GM12891 (cell line): ENCODE data around the gene LHX8. TPM values are rescaled to one million over a fixed set of nuclear protein-coding genes. Genes with fewer than 3 reads are reported as not detected.
"Not testable (repeated sequence)": the region's sequence is repeated elsewhere in the genome, so short reads cannot be mapped to it uniquely, and the experiment has no call there.

Source experiments
- DNase-seq: peaks from one replicate; pipeline ENCODE4 v3.0.0; 2011; ENCODE audit warnings: low spot score; ENCODE audit not compliant: insufficient read length
- FAIRE-seq: peaks from 2 replicates; lab custom pipeline; 2011; peaks lifted over from hg19 to GRCh38; lab: Jason Lieb, UNC
- PAX5 ChIP-seq: IDR thresholded peaks from 2 replicates; pipeline ENCODE4 v1.6.1; 2011; ENCODE audit warnings: low read length, moderate library complexity, mild to moderate bottlenecking; ENCODE audit not compliant: insufficient read depth, severe bottlenecking
- POLR2A ChIP-seq: IDR thresholded peaks from 2 replicates; pipeline ENCODE4 v1.6.1; 2011; ENCODE audit warnings: low read depth, low read length, control low read depth
- POLR2AphosphoS5 ChIP-seq: IDR thresholded peaks from 2 replicates; pipeline ENCODE4 v1.6.1; 2011; ENCODE audit warnings: low read depth, low read length, control low read depth
- POU2F2 ChIP-seq: IDR thresholded peaks from 2 replicates; pipeline ENCODE4 v1.6.1; 2011; ENCODE audit warnings: low read depth, mild to moderate bottlenecking, control low read depth, low read length, moderate library complexity
- SPI1 ChIP-seq: IDR thresholded peaks from 2 replicates; pipeline ENCODE4 v1.6.1; 2011; ENCODE audit warnings: low read depth, low read length, control low read depth
- TAF1 ChIP-seq: IDR thresholded peaks from 2 replicates; pipeline ENCODE4 v1.6.1; 2011; ENCODE audit warnings: low read depth, low read length, control low read depth
- polyA plus RNA-seq: library from polyadenylated mRNA; unstranded; fragments of >200 nt; gene quantifications from one replicate; pipeline ENCODE4 v1.2.1, GENCODE V29; 2012; ENCODE audit warnings: low read depth, missing spikeins, inconsistent platforms; ENCODE audit not compliant: missing spikeins

The LHX8 gene
- polyA plus RNA-seq: not detected

DNA sequence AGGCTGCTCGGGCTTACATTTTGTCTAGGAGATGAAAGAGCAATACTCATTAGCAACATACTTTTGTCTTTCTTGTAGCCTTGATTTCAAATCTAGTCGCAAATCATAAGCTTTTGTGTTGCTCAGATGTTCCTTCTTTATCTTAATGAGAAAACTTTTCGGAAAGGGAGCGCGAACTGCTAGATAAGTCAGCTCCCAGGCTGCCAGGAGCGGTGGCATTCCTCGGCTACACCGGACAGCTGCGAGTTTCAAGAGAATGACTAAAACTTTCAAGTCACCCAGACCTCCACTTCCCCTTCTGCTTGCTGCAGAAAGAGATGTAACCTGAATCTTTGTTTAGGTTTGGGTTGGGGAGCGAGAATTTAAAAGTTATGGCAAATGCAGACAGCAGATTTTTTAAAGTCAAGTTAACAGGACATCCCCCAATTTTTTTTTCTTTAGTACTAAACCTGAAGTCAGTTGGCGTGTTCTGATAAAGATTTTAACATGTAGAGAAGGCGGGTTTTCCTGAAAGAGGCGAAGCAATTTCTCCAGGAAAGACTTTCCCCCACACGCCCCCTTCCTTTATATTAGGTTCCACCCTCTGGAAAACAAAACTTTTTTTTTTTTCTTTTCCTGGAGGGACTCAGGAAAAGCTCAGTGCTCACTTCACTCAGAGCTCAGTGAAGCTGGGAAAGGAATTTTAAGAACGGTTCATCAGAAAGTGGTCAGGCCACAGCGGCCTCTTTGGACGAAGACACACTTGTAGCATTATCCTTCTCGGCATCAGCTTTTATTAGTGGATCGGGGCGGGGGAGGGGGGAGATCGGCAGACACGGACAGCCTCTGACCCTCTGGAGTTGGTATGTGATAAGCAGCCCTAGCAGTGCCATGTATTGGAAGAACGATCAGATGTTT is at the start of gene LHX8:
Gene LHX8, plus strand, starts transcription at position 639 of the 897 bp plus-strand sequence. CDS start 2,227 bp downstream, outside the sequence.
- TF ChIP-seq POU2F2: no peak
- no peak for FAIRE-seq
- no peak for DNase-seq

DNA sequence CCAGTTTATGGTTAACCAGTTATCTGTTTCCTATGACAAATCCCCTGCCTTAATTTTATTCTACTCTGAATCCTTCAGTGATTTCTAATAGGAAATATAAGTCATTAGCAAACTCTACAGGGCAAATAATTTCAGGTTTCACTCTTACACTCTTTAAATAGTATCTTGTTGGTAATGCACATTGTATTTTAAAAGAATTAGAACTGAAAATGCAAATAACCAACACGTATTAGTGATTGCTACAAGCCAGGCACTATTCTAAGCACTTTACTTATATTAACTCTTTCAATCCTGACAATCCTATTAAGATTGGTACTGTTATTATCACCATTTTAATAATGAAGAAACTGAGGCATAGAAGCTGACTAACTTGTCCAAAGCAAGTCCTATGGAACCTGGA is 48.3 kb upstream of the LHX8 start:
- no peak for FAIRE-seq
- no peak for DNase-seq
- TF ChIP-seq POLR2A: no peak
- no peak for TF ChIP-seq POLR2AphosphoS5
- no peak for TF ChIP-seq POU2F2
- no peak for TF ChIP-seq TAF1
- TF ChIP-seq SPI1: no peak
- no peak for TF ChIP-seq PAX5

DNA sequence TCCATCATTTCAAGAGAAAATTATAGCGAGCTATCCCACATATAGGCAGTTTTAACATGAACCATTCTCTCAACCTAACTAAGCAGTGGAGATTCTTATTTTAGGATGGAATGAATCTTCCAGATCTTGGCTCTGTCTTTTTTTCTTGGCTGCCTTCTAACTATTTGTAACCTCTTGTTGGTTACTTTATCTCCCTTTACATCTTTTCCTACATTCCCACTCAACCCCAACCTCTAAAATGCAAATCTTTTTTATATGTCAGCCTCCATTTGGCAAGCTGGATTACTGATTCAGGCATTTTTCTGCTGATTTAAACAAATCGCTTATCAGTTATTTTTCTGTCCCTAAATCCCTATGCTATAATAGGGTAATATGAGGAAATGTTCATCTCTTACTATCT is 46.9 kb upstream of the LHX8 start:
- DNase-seq (no peak), FAIRE-seq (no peak)
- TF ChIP-seq POLR2A (no peak), PAX5 (no peak), POLR2AphosphoS5 (no peak), TAF1 (no peak), SPI1 (no peak), POU2F2 (no peak)

DNA sequence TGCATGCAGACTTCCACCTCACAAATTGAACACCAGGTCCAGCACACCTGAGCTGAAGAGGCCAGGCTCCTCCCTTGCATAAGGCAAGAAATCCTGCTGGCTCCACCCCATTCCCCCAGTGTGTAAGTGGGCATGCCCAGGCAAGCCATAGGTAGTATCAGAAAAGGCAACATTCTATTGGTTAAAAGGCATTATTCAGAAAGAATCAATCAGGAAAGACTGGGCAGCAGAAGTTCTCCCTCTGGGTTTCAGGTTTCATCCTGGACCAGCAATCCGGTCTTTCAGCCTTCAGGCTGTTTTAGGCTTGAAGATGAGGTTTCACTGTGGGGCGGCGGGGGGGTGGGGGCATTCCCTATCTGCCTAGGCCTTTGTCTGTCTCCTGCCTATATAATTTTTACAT is 42.0 kb upstream of the LHX8 start:
- FAIRE-seq (no peak), DNase-seq (no peak)
- no peak for TF ChIP-seq POLR2AphosphoS5
- no peak for TF ChIP-seq POU2F2
- no peak for TF ChIP-seq PAX5
- TF ChIP-seq SPI1: no peak
- no peak for TF ChIP-seq TAF1
- TF ChIP-seq POLR2A: no peak

DNA sequence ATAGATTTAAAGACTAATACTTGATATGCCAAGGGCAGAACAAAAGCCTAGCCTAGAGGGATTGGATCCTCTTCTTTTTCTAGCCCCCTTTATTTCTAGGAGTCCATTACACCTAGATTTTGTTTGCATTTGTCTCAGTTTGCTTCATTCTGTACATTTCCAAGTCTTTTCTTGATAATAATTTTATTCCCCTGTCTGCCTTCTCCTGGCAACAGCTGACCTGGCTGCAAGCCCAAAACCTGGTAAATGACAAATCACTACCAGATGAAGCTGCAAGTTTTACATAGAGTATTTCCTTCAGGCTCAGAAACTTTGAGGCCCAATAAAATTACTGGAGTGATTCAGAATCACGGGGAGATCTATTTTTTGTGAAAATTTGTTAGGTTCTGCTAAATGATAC is 36.5 kb upstream of the LHX8 start:
- DNase-seq: no peak
- no peak for FAIRE-seq
- no peak for TF ChIP-seq POU2F2
- TF ChIP-seq POLR2AphosphoS5: no peak
- no peak for TF ChIP-seq POLR2A
- no peak for TF ChIP-seq TAF1
- no peak for TF ChIP-seq PAX5
- no peak for TF ChIP-seq SPI1

DNA sequence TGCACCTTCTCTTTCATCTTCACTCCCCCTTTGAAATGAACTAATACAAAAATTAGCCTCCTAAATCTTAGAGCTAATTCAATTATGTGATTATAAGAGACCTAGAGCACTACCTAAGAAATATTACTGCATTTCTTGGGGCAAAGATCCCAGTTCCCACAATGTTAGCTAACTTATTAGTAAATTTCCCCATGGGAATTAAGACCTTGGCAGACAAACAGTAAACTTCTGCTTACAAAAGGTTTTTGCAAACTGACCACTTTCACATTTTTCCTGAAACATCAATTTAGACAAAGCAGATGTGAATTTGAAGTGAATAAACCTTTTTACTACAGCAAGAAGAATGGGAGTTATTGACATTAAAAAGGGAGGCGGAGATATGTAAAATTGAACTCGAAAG is 34.6 kb upstream of the LHX8 start:
- DNase-seq: no peak
- TF ChIP-seq POLR2A (no peak), PAX5 (no peak), TAF1 (no peak), POLR2AphosphoS5 (no peak), POU2F2 (no peak), SPI1 (no peak)
- FAIRE-seq: no peak

DNA sequence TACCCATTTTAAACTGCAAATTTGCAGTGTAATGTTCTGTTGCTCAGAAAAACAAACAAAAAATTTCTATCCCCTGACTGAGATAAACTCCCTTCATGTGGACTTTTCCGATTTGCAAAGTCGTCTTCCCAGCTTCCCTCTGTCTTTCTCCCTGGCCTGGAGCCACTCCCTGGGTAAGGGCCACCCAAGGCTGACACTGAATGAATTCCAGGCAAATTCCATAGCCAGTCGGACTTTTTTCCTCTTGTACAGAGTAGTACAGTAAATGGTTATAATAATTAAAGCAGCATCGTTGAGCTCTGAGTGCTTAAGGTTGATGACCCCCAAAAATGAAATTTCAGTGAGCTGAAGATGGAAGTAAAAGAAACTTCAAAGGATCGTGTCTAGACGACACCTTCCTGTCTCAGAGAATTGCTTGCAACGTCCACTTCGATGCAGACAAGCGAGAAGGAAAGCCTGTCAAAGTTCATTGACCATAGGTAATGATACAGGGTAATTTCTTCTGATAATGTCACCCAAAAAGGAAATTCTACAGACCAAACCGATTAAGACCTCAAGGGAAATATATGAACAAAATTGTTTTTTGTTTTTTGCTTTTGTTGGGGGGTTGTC is 33.6 kb upstream of the LHX8 start:
- TF ChIP-seq POLR2A (no peak), TAF1 (no peak), POLR2AphosphoS5 (no peak), PAX5 (no peak), SPI1 (no peak), POU2F2 (no peak)
- FAIRE-seq: no peak
- DNase-seq: no peak

DNA sequence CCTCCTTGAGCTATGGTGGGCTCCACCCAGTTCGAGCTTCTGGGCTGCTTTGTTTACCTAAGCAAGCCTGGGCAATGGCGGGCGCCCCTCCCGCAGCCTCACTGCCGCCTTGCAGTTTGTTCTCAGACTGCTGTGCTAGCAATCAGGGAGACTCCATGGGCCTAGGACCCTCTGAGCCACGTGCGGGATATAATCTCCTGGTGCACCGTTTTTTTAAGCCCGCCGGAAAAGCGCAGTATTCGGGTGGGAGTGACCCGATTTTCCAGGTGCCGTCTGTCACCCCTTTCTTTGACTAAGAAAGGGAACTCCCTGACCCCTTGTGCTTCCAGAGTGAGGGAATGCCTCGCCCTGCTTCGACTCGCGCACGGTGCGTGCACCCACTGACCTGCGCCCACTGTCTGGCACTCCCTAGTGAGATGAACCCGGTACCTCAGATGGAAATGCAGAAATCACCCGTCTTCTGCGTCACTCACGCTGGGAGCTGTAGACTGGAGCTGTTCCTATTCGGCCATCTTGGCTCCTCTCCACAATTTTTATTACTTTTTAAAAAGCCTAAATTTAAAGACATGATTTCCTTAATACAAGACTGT is 21.7 kb upstream of the LHX8 start:
- DNase-seq, FAIRE-seq: not testable (repeated sequence)

DNA sequence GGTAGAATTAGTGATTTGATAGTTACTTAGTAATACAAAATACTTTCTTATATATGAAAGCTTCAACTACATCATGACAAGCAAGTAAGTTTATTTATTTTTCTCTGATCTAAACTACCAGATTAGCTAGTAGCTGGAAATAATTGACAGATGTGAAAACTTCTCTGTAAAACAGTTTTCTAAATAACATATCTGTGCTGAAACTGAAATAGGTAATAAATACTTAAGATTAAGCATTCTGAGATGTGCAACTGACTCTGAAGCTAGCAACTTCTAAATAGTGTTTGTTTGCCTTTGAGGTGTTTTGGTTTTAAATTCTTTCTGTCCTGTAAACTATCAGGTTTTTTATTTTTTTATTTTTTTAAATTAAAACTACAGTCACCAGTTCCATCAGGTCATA is 18.5 kb upstream of the LHX8 start:
- TF ChIP-seq SPI1 (no peak), TAF1 (no peak), POLR2A (no peak), POU2F2 (no peak), POLR2AphosphoS5 (no peak), PAX5 (no peak)
- DNase-seq: no peak
- FAIRE-seq: no peak
